Stimulated activated CD8-positive, alpha-beta memory T cell treated with anti-CD3 and anti-CD28 coated beads, Interleukin-12 subunit alpha, Interleukin-12 subunit beta, amount 100 ng/mL, for 4 hours (primary cell): ENCODE measurements around the gene SULF2.
"Not testable (repeated sequence)": the region's sequence is repeated elsewhere in the genome, so short reads cannot be mapped to it uniquely, and the experiment has no call there.

Source experiments
- DNase-seq: peaks from one replicate; pipeline ENCODE4 v3.0.0-alpha.2; 2020; ENCODE audit warnings: low read depth

SULF2 gene

DNA sequence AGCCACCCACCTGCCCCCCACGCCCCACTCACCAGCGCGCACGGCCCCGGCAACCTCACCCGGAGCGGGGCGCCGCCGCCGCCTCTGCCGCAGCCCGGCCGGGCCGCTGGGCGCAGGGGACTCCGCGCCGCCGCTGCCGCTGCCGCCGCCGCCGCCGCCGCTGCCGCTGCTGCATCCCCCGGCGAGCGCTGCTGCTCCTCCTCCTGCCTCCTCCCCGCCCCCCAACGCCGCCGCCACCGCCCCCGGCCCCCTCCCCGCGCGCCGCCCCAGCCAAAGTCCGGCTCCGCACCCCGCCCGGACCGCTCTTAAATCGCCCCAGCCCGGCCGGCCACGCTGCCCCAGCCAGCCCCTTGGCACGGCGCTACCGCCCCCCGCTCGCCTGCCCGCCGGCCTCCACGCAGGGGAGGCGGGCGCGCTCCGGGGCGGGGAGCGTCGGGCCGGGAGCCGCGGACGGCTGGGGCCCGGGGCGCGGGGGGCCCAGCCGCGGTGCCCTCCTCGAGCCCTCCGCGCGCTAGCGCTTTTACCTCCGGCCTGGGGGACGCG lies at the start of gene SULF2:
SULF2 (minus strand) TSS at position 171 of the 543 bp plus-strand sequence. CDS start 28,118 bp downstream, outside the sequence.
- DNase-seq = no peak

DNA sequence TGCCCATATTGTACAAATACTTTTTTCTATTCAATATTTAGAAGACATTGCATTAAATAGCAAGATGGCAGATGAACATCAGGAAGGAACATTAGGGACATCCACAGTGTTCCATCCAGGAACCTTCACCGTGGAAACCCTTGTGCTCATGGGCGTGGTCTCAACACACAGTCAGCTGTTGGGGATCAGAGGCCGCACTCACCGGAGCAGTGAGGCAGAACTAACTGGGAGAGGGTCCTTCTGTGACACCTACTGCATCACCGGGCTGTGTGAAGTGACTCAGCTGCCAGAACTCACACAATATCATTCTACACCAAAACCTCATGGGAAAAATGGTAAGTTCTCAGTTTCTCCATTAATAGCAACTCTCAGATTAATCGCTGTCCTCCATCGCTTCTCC lies 46.4 kb upstream of the SULF2 start:
- DNase-seq = not testable (repeated sequence)

DNA sequence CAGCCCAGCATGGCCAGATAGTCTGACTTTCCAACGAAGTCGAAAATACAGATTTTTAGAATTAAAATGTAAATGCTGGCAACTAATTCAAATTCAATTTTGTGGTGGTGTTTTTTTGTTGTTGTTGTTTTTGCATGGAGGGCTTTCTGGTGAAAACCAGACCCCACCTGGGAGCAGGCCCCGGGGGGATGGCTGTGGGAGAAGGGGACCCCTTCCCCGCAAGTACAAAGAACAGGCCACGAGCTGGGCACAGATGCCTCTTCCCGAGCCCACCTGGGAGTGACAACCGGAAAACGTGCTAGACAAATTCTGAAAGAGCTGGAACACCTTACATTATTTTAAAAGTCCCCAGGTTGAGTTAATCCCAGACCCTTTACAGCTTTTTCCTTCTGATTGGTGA lies 41.4 kb upstream of the SULF2 start:
- DNase-seq = not testable (repeated sequence)

DNA sequence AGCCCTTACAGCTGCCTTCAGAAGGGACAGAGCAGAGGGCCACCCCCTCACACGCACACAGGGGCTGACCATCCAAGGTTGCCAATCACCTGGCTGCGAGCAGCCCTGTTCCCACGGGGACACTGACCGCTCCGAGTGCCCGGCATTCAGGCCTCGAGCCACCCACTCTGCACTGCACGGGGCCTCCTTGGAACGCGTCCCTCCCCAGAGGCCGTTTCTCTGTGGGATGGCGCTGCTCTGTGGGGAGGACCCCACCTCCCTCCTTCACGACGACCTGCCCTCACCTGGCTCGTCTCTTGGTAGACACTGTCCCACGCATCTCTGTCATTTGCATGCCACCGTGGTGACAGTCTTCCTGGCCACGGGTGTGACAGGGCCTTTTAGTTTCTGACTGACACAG lies 40.7 kb upstream of the SULF2 start:
- DNase-seq = not testable (repeated sequence)

DNA sequence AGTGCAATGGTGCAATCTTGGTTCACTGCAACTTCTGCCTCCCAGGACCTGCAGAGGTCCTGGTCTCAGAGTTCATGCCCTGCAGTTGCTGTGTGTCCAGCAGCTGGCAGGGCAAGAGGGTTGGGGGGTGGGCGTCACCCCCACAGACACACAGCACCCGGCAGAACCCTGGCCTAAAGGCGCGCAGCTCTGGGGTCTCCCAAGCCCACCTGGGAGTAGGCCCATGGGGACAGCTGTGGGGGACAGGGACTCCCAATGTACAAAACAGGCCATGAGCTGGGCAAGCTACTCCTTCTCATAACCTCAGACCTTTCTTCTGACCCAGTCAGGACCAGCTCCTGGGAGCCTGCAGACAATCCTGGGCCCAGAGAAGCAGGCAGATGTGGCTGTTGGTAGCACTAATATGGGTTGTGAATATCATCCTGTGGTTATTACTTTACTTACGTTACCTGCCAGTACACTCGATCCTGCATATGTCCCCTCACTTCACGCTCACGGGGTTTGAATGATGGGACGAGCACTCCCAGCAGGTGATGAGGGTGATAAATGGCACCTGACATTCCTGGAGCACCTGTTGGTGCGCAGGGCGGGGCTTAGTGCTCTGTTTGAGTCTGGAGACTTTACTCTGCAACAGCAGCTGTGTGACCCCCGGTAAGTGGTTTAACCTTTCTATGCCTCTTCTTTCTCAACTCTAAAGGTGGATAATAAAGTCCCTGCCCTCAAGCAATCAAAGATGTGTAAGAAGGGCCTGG lies 39.9 kb upstream of the SULF2 start:
- DNase-seq = no peak

DNA sequence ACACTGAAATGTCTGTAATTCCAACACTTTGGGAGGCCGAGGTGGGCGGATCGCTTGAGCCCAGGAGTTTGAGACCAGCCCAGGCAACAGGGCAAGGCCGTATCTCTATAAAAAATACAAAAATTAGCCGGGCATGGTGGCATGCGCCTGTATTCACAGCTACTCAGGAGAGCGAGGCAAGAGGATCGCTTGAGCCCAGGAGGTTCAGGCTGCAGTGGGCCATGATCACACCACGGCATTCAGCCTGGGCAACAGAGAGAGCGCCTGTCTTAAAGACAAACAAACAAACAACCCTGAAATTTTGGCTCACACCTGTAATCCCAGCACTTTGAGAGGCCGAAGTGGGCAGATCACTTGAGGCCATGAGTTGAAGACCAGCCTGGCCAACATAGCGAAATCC lies 38.7 kb upstream of the SULF2 start:
- DNase-seq = not testable (repeated sequence)

DNA sequence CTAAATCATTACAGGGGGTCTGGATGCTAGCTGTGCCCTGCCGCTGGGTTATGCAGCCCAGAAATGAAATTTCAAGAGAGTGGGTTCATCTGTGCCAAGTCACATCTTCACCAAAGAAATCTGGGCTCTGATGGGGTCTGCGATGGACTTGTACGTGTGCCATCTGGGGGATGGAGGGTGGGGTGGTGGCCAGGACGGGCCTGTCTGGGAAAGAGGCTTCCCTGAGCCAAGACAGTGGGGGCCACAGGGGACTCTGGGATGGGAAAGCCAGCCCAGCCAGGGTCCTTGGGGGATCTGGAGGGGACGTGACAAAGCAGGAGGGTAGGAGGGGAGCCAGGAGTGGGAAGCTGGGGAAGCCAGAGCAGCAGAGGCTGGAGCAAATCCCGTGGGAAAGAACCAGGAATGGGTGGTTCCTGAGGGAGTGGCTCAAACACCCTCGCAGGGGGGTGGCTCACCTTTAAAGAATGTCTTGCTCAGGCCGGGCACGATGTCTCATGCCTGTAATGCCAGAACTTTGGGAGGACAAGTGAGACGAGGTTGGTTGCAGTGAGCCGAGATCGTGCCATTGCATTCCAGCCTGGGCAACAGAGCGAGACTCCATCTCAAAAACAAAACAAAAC lies 36.3 kb upstream of the SULF2 start:
- no peak for DNase-seq

DNA sequence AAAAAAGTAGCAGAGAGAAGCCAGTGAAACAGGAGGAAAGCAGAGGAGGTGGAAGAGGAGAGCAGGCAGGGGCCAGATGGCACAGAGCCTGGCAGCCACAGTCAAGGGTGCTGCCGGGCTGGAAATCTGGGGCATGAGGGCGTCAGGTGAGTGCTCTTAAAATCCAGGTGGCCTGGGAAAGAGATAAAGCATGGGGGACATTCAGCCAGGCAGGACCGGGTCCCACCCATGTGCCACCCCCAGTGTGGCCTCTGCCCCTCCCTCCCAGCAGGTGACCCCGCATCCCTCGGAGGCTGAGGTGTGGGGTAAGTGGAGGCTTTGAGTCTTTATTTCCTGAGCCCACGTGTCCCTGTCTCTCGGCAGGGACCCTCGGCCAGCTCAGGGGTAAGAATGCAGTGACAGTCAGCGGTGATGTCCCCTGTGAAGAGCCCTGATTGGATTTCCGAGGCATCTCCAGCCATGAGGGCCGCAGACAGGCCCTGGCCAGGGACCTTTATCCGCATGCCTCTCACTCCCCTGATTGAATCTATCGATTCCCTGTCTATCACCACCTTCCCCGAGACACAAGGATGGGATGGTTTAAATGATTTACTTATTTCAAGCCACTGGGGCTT lies 33.8 kb upstream of the SULF2 start:
- no peak for DNase-seq

DNA sequence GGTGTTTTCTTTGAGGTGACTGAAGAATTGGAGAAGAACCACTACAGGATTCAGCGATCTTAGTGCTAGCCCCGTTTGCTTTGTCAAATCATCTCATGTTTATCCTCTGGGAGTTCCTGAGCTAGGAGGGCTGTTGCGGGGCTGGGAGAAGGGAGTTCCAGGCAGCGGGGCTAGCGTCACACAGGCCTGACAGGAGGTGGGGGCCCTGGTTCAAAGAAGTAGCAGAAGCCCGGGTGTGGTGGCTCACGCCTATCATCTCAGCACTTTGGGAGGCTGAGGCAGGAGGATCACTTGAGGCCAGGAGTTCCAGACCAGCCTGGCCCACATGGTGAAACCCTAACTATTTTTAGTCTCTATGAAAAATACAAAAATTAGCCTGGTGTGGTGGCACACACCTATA lies 33.2 kb upstream of the SULF2 start:
- no peak for DNase-seq

DNA sequence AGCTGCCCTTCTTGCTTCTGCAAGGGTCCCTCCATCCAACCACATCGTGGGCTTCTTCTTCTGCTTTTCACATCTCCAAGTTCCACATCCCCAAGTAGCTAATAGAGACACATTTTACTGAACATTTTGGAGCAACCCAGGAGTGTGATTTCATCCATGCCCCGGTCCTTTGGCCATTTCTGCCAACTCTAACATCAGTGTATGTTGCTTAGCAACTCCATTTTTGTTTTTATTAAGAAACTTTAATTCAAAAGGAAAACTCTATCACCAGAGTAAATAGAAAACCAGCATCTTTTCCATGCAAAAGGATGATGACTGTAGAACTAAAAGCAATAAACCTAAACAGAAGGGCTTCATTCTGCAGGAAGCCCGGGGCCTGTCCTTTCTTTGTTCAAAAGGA lies 32.7 kb upstream of the SULF2 start:
- DNase-seq = no peak

DNA sequence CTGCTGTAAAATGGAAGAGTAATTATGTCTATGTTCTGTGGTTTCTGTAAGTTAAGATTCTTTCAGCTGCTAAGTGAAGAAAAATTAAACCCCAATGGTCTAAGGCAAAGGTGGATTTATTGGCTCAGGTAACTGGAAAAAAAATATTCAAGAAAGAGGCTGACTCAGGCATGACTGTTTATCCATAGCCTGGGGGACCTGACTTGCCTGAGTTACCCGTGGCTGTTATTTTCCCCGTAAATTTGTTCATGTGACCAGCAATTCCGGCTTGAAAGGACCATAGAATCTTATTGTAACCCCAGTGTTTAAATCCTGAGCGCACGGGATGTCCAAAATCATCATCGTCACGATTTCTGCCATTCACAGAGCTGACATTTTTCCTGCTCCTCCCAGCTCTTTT lies 32.3 kb upstream of the SULF2 start:
- DNase-seq = no peak

DNA sequence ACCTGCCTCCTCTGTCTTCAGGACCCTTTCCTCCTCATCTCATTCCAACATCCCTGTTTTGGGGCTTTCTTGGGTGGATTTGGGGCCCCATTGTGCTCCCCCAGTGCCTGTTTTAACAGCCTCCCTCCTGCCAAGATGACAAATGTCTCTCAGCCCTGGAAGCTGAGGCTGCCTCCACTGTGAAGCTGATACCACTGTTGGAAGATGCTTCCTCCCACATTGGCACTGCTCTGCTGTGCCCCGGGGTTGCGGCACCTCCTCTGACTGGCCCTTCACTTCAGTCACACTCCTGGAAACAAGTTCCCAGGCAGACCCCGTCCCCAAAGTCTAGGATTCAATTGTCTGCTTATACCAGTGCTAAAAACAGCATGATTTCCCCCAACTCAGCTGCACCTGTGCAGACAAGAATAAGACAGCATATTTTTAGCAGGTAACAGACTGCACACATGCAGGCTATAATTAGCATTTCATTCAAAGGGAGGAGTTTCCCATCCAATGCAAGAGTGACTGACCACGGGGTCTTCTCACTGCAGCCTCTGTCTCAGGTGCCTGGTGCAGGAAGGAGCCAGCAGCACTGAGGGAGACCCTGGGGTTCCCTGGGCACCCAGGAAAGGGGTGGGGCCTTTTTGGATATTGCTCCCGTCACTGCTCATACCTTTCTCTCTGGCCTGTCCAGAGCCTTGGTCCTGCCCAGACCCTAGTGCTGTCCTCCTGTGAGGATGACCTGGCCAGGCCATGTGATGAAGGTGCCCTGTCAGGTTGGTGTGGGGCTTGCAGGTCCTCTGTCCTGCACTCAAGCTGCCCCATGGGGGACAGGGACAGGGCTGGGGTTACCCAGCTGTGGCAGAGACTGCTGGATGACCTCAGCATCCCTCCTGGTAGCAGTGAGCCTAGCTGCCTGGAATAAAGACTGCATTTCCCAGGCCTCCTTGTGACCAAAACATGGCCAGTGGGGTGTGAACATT lies 31.5 kb upstream of the SULF2 start:
- DNase-seq = no peak

DNA sequence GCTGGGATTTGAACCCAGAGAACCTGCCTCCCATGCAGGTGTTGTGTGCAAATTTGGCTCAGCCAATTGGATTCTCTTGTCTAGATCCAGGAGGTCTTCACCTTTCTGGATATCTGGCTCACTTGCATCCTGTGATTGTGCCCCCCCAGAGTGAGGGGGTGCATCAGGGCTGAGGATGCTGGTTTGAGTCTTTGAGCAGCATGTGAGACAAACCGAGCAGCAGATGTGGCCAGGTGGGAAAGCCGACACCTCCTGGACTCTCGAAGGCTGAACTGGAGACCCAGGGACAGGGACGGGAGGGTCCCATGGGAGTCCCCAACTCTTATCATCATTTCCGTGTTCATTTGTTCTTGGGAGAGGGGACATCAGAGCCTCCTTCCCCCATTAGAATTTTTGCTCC lies 30.6 kb upstream of the SULF2 start:
- no peak for DNase-seq

DNA sequence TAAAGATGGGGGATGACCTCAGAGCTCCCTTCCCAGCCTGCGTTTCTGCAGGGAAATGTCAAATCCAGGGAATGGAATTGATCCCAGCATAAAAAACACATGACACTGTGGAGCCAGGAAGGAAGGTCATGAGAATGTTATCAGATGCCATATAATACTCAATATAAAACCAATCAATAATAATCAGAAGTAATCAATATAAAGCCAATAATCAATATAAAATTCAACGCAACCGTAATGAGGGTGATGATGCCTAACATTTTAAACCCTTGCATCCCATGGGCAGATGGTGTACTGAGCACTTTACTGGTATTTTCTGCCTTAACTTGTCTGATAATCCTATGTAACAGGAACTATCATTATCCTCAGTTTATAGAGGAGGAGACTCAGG lies 30.1 kb upstream of the SULF2 start:
- DNase-seq = no peak

DNA sequence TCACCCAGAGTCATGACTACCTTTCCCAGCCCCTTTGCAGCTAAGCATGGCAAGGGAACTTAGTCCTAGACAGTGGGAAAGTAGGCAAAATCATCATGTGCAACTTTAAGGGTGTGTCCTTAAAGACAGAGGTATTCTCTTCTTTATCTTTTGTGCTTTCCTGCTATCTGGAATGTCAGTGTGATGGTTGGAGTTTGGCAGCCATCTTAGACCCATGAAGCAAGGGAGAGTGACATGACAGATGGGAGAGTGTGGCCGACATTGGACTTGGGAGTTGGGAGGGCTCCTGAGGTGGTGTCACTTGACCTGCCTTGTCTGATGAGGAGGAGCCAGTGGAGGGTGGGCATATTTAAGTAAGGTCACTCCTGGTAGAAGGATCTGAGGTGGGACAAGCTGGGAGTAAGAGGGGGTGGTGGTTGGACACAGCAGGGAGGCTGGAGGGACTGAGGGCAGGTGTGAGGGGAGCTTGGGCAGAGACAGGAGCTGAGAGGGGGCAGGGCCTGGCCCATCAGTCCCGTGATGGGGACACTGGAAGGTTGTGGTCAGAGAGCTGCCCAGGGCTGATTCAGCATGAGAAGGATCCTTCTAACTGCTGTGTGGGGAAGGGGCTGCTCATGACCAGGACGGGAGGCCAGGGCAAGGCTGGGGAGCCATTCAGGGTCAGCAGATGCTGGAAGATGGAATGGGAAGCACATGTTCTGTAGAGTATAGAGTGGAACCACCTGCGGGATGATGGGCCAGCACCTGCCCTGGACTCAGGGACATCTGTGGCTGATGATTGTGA lies 29.5 kb upstream of the SULF2 start:
- DNase-seq = no peak

DNA sequence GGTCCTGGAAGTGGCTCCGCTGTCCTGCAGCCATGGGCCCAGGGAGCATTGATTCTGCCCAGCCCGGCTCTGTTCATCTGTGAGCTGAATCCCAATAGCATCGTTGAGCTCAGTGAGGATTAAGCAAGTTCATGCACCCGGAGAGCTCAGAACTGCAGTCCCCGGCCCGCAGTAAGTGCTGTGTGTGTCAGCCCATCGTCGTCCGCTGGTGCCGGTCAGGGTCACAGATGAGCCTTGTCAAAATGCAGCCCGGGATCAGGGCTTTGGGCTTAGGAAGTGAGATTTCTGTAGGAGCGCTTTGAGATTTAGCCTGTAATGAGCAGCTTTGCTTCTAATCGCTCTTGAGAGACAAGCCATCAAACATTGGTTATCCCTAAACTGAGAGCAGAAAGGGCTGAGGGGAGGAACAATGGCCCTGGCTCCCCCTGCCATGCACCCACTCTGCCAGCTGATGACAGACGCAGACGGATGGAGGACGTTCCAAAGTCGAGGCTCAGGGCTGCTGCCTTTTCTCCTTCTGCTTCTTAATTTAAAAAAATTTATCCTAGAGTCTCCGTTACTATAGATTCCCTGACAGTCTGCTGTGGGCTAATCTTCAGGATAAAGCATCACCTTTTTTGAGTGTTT lies 25.6 kb upstream of the SULF2 start:
- DNase-seq = no peak

DNA sequence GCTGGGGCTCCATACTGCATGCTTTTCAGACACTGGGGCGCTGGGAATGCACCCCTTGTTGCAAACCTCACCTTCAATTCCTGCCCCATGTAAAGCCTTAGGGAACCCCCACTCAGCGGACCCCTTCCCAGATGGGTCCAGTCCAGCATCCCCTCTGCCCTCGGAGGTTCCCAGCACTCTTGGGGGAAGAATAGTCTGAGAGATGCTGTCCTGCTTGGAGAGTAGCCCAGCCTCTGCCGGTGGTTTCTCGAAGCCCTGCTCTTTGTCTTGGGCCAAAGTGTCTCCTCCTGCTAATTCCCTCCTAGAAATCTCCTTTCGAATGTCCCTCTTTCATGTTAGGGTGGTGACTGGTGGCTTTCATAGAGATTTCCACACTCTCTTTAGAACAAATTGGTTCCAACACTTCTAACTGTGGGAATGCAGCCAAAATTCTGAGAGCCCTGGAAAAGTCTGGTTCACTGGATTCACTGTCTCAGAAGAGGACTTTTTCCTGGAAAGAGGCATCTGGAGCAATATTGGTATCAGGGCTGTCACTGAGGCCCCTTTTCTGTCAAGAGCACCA lies 24.9 kb upstream of the SULF2 start:
- no peak for DNase-seq

DNA sequence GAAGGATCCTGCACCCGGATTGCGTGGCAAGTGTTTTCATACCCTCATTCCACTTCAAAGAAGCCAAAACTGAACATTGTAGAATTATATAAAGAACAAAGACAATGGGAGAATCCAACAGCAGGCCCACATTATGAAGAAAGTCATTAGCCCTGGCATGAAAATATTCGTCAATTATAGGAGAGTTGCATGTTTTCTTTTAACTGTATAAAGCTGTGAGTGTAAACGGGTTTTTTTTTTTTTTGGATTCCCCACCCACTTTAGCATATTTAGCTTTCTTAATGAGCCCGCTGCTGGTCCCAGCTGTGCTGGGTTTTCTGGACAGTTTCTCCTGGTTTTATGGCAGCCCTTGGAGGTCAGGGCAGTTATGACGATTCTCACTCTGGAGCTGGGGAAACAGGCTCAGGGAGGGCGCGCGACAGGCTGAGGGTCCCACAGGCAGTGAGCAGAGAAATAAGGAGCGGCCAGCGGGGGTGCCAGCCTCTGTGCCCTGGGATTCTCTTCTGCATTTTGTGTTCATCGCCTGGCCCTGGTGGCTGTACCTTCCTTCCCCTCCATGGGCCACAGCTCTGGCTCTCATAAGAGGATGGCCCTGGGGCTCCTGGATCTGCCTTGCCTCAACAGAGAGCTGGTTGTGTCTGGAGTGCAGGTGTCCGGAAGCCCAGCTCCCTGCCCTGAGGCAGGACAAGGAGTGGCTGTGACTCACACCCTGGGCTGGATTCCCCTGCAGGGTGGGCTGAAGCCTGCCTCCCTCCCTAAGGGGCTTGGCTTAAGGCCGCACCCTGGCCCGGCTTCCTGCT lies 24.1 kb upstream of the SULF2 start:
- no peak for DNase-seq

DNA sequence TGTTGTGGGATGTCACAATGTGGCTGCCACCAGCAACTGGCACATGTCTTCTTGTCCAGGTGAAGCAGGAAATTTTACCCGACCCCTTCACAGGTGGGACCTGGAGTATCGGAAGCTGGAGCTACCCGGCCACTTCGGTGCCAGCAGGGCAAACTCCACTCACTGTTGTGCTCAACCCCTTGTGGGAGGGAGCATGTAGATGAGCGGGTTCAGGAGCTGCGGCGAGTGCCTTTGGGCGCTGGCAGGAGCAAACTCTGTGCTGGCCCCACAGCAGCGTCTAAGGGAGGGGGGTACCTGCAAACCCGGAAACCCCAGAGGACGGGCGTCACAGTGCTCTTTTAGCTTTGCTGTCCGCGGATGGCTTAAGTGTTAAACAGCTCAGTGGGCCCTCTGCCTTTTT lies 20.7 kb upstream of the SULF2 start:
- DNase-seq = no peak

DNA sequence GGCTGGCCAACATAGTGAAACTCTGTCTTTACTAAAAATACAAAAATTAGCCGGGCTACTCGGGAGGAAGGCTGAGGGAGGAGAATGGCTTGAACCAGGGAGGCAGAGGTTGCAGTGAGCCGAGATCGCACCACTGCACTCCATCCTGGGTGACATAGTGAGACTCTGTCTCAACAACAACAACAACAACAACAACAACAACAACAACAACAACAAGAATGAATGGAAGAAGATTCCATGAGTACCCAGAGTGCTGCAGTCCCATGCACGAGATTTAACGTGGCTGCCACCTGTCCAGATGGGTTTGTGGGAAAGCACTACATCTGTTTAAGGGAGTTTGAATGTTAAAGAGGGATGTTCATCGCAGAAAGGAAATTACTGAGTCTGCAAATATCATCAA lies 19.7 kb upstream of the SULF2 start:
- DNase-seq = not testable (repeated sequence)
